HCT116 (cell line): ENCODE results near the gene NME9.

Source experiments
- CEBPB ChIP-seq: IDR thresholded peaks from 2 replicates; pipeline ENCODE4 v1.6.1; 2012; ENCODE audit warnings: low read depth
- CTCF ChIP-seq, 3 experiments: fragments of 200-600 bp in 1 of 3; sonication (generic) in 1 of 3; IDR thresholded peaks in 2 of 3; conservative IDR thresholded peaks in 1 of 3; 2 replicates each; pipeline ENCODE4 v1.5.1; 2012 to 2017; ENCODE audit warnings: low read depth in 2 of 3, low read length in 2 of 3, antibody characterized with exemption in 1 of 3, borderline replicate concordance in 1 of 3, control low read depth in 1 of 3, mild to moderate bottlenecking in 1 of 3, mixed read lengths in 1 of 3, mixed run types in 1 of 3, moderate library complexity in 1 of 3; ENCODE audit not compliant: insufficient read depth in 1 of 3
- EGR1 ChIP-seq: IDR thresholded peaks from 2 replicates; pipeline ENCODE4 v1.6.1; 2012; ENCODE audit warnings: low read depth
- EZH2 ChIP-seq: fragments of 200-600 bp; sonication (generic); IDR thresholded peaks from 2 replicates; pipeline ENCODE4 v1.6.1; 2017; ENCODE audit warnings: antibody characterized with exemption, mixed run types
- EZH2phosphoT487 ChIP-seq: fragments of 200-600 bp; IDR thresholded peaks from 2 replicates; pipeline ENCODE4 v1.6.1; 2018; ENCODE audit warnings: antibody characterized with exemption, borderline replicate concordance
- POLR2A ChIP-seq: IDR thresholded peaks from 2 replicates; pipeline ENCODE4 v1.7.0; 2011; ENCODE audit warnings: borderline replicate concordance; ENCODE audit not compliant: insufficient read depth, insufficient read length; ENCODE audit errors: extremely low read depth
- SRF ChIP-seq: IDR thresholded peaks from 2 replicates; pipeline ENCODE4 v1.6.1; 2012; ENCODE audit warnings: low read depth
- ZNF274 ChIP-seq: fragments of 200-500 bp; sonication (Bioruptor generic); IDR thresholded peaks from 2 replicates; pipeline ENCODE4 v1.6.1; 2014; ENCODE audit warnings: mild to moderate bottlenecking, low read depth, low read length, inconsistent platforms
- TF ChIP-seq, protein P1 (sequence below): IDR thresholded peaks from 2 replicates; pipeline ENCODE4 v1.6.1; 2012

- TF ChIP-seq EZH2phosphoT487 (no peak), EZH2 (no peak), SRF (no peak), CTCF (IDR thresholded peaks at IDR 0.05 in 2 of 3, conservative IDR thresholded peaks at IDR 0.05 in 1 of 3; ENCODE audit: borderline replicate concordance in 1 of 3, insufficient read depth in 1 of 3, low read depth in 2 of 3, low read length in 2 of 3) (no peak), ZNF274 (no peak), POLR2A (no peak), CEBPB (no peak), EGR1 (no peak)
- TF ChIP-seq, protein P1, sequence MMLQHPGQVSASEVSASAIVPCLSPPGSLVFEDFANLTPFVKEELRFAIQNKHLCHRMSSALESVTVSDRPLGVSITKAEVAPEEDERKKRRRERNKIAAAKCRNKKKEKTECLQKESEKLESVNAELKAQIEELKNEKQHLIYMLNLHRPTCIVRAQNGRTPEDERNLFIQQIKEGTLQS, result no peak
Observed at GRCh38 chr3:138367326-138367850, 37.7 kb upstream of the NME9 start.
